SH-SY5Y (cell line): ENCODE results near the gene ANKRD63.

Experiments
- GATA2 ChIP-seq: IDR thresholded peaks from 2 replicates; pipeline ENCODE4 v1.6.1; 2011; ENCODE audit warnings: mild to moderate bottlenecking, low read depth, low read length
- GATA3 ChIP-seq: IDR thresholded peaks from 2 replicates; pipeline ENCODE4 v1.6.1; 2011; ENCODE audit warnings: low read depth, mild to moderate bottlenecking, low read length, moderate library complexity

- TF ChIP-seq GATA3 = no peak
- TF ChIP-seq GATA2 = no peak
Observed at GRCh38 chr15:40252438-40253166, 30.3 kb downstream of the ANKRD63 start.
